Endothelial cell of umbilical vein (primary cell): ENCODE results near the gene PTK6. TPM values are rescaled to one million over a fixed set of nuclear protein-coding genes. Genes with fewer than 3 reads are reported as not detected.

Experiments
- BruUV-seq: library from RNA; stranded (reverse); fragments of 400-500 nt; replicated peaks from 2 replicates; lab custom pipeline; 2021; lab: Mats Ljungman, UMichigan
- CTCF ChIA-PET: fragments of 300-600, 350-600 bp; sonication (Branson Sonifier 250); formaldehyde crosslinking; loops from one replicate; lab custom pipeline; 2021; ENCODE audit warnings: antibody characterized with exemption, inconsistent platforms; lab: Charles Lee
- POLR2A ChIA-PET: fragments of 300-600, 350-600 bp; sonication (Branson Sonifier 250); formaldehyde crosslinking; loops from one replicate; lab custom pipeline; 2021; ENCODE audit warnings: antibody characterized with exemption, inconsistent platforms; lab: Charles Lee
- DNase-seq: peaks from one replicate; pipeline ENCODE4 v3.0.0-alpha.2; 2011; ENCODE audit warnings: low read depth, low spot score
- FAIRE-seq: peaks from 2 replicates; lab custom pipeline; 2011; peaks lifted over from hg19 to GRCh38; lab: Jason Lieb, UNC
- H2AFZ ChIP-seq: 2 replicates; pipeline ENCODE4 v1.6.0; 2012; ENCODE audit warnings: low read depth, low read length, control low read depth, inconsistent platforms
- H3K27ac ChIP-seq: 2 replicates; pipeline ENCODE4 v1.5.1; 2011; ENCODE audit warnings: low read depth, mild to moderate bottlenecking, control low read depth, low read length, moderate library complexity; ENCODE audit not compliant: insufficient read depth
- H3K27me3 ChIP-seq, 2 experiments: 2 replicates each; pipeline versions ENCODE4 v1.6.0 to v1.6.1; 2011; ENCODE audit warnings: low read length in 2 of 2, mixed read lengths in 1 of 2; ENCODE audit not compliant: control insufficient read depth in 2 of 2, insufficient read depth in 2 of 2
- H3K36me3 ChIP-seq, 2 experiments: 2 replicates in 1 of 2; 3 replicates in 1 of 2; pipeline ENCODE4 v1.5.1; 2011; ENCODE audit warnings: low read length in 2 of 2, mild to moderate bottlenecking in 1 of 2, moderate library complexity in 1 of 2; ENCODE audit not compliant: control insufficient read depth in 2 of 2, insufficient read depth in 2 of 2; ENCODE audit errors: extremely low read depth in 1 of 2
- H3K4me1 ChIP-seq: 3 replicates; pipeline ENCODE4 v1.5.1; 2011; ENCODE audit warnings: mild to moderate bottlenecking, low read length; ENCODE audit not compliant: control insufficient read depth, insufficient read depth; ENCODE audit errors: extremely low read depth
- H3K4me2 ChIP-seq: 2 replicates; pipeline ENCODE4 v1.6.1; 2011; ENCODE audit warnings: low read length, control low read depth, mixed read lengths; ENCODE audit not compliant: insufficient read depth
- H3K4me3 ChIP-seq, 3 experiments: fragments of 200-600 bp in 1 of 3; sonication (generic), shearing (Covaris generic) in 1 of 3; replicated peaks in 1 of 3; 2 replicates each; pipeline ENCODE4 v1.5.1; 2011 to 2016; ENCODE audit warnings: control low read depth in 3 of 3, low read length in 3 of 3, mild to moderate bottlenecking in 2 of 3, inconsistent platforms in 1 of 3, low read depth in 1 of 3, moderate library complexity in 1 of 3; ENCODE audit not compliant: insufficient read depth in 1 of 3
- H3K79me2 ChIP-seq: 2 replicates; pipeline ENCODE4 v1.6.0; 2012; ENCODE audit warnings: low read length, inconsistent platforms; ENCODE audit not compliant: control insufficient read depth, insufficient read depth
- H3K9ac ChIP-seq: replicated peaks from 2 replicates; pipeline ENCODE3; 2011; ENCODE audit warnings: low read length, control low read depth; ENCODE audit not compliant: insufficient read depth; ENCODE audit errors: extremely low read depth
- H3K9me1 ChIP-seq: replicated peaks from 3 replicates; pipeline ENCODE4 v1.6.0; 2011; ENCODE audit warnings: mild to moderate bottlenecking, low read length; ENCODE audit not compliant: control insufficient read depth, insufficient read depth; ENCODE audit errors: extremely low read depth
- H3K9me3 ChIP-seq: replicated peaks from 2 replicates; pipeline ENCODE4 v1.5.1; 2012; ENCODE audit warnings: low read length, inconsistent platforms; ENCODE audit not compliant: control insufficient read depth, insufficient read depth
- H4K20me1 ChIP-seq: replicated peaks from 2 replicates; pipeline ENCODE3; 2011; ENCODE audit warnings: mild to moderate bottlenecking, low read length; ENCODE audit not compliant: control insufficient read depth, insufficient read depth; ENCODE audit errors: extremely low read depth
- CTCF ChIP-seq, 2 donors: IDR thresholded peaks; 1 replicate in 1 of 2; 2 replicates in 1 of 2; pipeline ENCODE4 v1.5.1; 2011; ENCODE audit warnings: low read length in 2 of 2, mild to moderate bottlenecking in 2 of 2, moderate library complexity in 2 of 2, control low read depth in 1 of 2, inconsistent platforms in 1 of 2, low read depth in 1 of 2; ENCODE audit not compliant: insufficient read depth in 1 of 2; ENCODE audit errors: extremely low read depth in 1 of 2
- EZH2 ChIP-seq: IDR thresholded peaks from 2 replicates; pipeline ENCODE4 v1.6.1; 2012; ENCODE audit warnings: borderline replicate concordance, low read depth, mild to moderate bottlenecking, moderate library complexity, low read length, inconsistent platforms; ENCODE audit not compliant: severe bottlenecking
- FOS ChIP-seq: IDR thresholded peaks from 2 replicates; pipeline ENCODE4 v1.6.1; 2011; ENCODE audit warnings: mild to moderate bottlenecking, low read length, moderate library complexity, borderline replicate concordance; ENCODE audit not compliant: insufficient read depth
- GATA2 ChIP-seq: IDR thresholded peaks from 2 replicates; pipeline ENCODE4 v1.7.0; 2011; ENCODE audit warnings: low read depth, mild to moderate bottlenecking, moderate library complexity, mixed read lengths, low read length; ENCODE audit not compliant: insufficient read length, insufficient read depth
- JUN ChIP-seq: IDR thresholded peaks from 2 replicates; pipeline ENCODE4 v1.6.1; 2011; ENCODE audit warnings: borderline replicate concordance, low read depth; ENCODE audit not compliant: insufficient read length, insufficient read depth
- MAX ChIP-seq: IDR thresholded peaks from 2 replicates; pipeline ENCODE4 v1.6.1; 2011; ENCODE audit not compliant: insufficient read depth, insufficient read length
- MYC ChIP-seq: IDR thresholded peaks from one replicate; pipeline ENCODE4 v1.6.1; 2011; ENCODE audit warnings: mild to moderate bottlenecking, low read depth, low read length
- POLR2A ChIP-seq: IDR thresholded peaks from 2 replicates; pipeline ENCODE4 v1.6.1; 2012; ENCODE audit warnings: low read depth, mild to moderate bottlenecking, control low read depth, low read length
- POLR2AphosphoS5 ChIP-seq: IDR thresholded peaks from 2 replicates; pipeline ENCODE4 v1.6.1; 2012; ENCODE audit warnings: low read depth, mild to moderate bottlenecking, control low read depth, low read length, moderate library complexity; ENCODE audit not compliant: insufficient read depth
- dilution Hi-C: fragments of 300-500 bp; cut with MboI; formaldehyde crosslinking; loops from one replicate; pipeline ENCODE4 v1.15.0; 2019; ENCODE audit warnings: low sequenced_read_pairs; ENCODE audit not compliant: extremely low pct_ligation_motif_present
- intact Hi-C: fragments of 100-400 bp; cut with micrococcal nuclease; formaldehyde crosslinking; loops from one replicate; pipeline ENCODE4 v1.10.0; 2022
- polyA plus RNA-seq, 4 experiments: library from polyadenylated mRNA; depleted of rRNA in 3 of 4; stranded (reverse) in 3 of 4; unstranded in 1 of 4; fragments of >200 nt; gene quantifications; 2 replicates each; pipeline versions ENCODE4 v1.2.1 to v1.2.3, GENCODE V29; 2011 to 2012; ENCODE audit warnings: missing spikeins in 1 of 4
- total RNA-seq: library from RNA; stranded (reverse); gene quantifications from 2 replicates; pipeline ENCODE4 v1.2.3, GENCODE V29; 2021

PTK6 gene
- total and polyA plus RNA-seq, 2 donors (not counting 3 experiments of a cell fraction or from before 2014, with no cell fraction given): 0.18 TPM; not detected in 1

- intact Hi-C loops (no loop called here), dilution Hi-C loops (no loop called here)
- TF ChIP-seq MAX (no peak), EZH2 (no peak), JUN (no peak), POLR2A (no peak), GATA2 (no peak), FOS (no peak), MYC (no peak), POLR2AphosphoS5 (no peak), CTCF (IDR thresholded peaks at IDR 0.05; ENCODE audit: extremely low read depth in 1 of 2, insufficient read depth in 1 of 2, low read depth in 1 of 2, low read length in 2 of 2) (no peak)
- Histone ChIP-seq H3K27ac (no peak overlapping the region), H3K4me1 (no peaks in the 10 kb centered on the region), H3K9me1 (no peaks in the 10 kb centered on the region), H3K4me3 (no peak overlapping the region), H3K9me3 (no peaks in the 10 kb centered on the region), H3K79me2 (no peaks in the 10 kb centered on the region), H3K36me3 (no peaks in the 10 kb centered on the region), H3K27me3 (no peaks in the 10 kb centered on the region), H2AFZ (no peak overlapping the region), H3K9ac (no peak overlapping the region), H4K20me1 (no peaks in the 10 kb centered on the region), H3K4me2 (no peak overlapping the region)
- ChIA-PET POLR2A (no interaction called here), CTCF (no interaction called here)
- BruUV-seq: no TSS peak
- DNase-seq: no peak
- FAIRE-seq: no peak
Observed at GRCh38 chr20:63492518-63492917, 44.7 kb downstream of the PTK6 start.
